ENCODE results near the gene ETF1.
A peak's percentile ranks its signal among the peaks of the same experiment; 100 is the strongest.
"Not testable (repeated sequence)": the region's sequence is repeated elsewhere in the genome, so short reads cannot be mapped to it uniquely, and the experiment has no call there.

ETF1 gene

GRCh38 chr5:138476918-138477317 is 66.1 kb downstream of the ETF1 start:
- no peak for DNase-seq

DNA sequence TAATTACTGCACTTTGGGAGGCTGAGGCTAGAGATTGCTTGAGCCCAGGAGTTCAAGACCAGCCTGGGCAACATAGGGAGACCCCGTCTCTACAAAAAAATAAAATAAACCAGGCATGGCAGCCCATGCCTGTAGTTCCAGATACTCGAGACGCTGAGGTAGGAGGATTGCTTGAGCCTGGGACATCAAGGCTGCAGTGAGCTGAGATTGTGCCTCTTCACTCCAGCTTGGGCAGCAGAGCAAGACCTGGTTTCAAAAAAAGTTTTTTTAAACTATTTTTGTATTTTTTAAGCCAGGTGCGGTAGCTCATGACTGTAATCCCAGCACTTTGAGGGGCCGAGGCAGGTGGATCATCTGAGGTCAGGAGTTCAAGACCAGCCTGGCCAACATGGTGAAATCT is 69.9 kb downstream of the ETF1 start:
- DNase-seq: not testable (repeated sequence)

GRCh38 chr5:138472353-138472752 is 70.7 kb downstream of the ETF1 start:
- DNase-seq: no peak

- no peak for DNase-seq
Measured at GRCh38 chr5:138471052-138471361, 72.0 kb downstream of the ETF1 start.

DNA sequence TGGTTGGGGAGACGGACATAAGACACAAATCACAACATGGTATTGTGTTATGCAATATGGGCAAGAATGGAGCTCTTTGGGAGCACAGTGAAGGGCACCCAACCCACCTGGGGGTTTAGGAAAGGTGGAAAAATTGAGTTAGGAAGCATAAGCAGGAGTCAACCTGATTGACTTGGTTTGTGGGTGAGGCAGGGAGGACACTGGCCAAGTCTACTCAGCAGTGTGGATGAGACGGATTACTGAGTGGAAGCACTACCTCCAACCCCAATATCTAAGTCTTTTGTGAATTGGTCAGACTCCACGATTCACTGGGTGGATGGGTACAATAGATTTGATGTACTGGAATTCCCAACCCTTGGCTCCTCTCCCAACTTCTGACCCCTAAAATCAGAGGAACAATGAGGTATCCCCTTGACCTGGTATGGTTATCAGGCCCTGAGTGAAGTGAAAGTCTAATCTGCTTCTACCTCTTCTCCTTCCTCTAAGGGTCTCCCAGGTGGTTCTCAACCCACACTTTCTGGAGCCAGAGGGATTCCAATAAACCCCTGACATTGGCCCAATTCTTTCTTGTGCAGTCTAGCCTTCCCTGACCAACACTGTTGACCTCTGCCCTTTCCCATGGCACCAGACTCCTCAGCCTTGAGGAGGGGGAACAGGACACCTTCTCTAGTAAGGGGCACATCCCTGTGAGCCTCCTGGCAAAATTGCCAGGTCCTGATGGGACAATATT is 72.5 kb downstream of the ETF1 start:
- no peak for DNase-seq

DNA sequence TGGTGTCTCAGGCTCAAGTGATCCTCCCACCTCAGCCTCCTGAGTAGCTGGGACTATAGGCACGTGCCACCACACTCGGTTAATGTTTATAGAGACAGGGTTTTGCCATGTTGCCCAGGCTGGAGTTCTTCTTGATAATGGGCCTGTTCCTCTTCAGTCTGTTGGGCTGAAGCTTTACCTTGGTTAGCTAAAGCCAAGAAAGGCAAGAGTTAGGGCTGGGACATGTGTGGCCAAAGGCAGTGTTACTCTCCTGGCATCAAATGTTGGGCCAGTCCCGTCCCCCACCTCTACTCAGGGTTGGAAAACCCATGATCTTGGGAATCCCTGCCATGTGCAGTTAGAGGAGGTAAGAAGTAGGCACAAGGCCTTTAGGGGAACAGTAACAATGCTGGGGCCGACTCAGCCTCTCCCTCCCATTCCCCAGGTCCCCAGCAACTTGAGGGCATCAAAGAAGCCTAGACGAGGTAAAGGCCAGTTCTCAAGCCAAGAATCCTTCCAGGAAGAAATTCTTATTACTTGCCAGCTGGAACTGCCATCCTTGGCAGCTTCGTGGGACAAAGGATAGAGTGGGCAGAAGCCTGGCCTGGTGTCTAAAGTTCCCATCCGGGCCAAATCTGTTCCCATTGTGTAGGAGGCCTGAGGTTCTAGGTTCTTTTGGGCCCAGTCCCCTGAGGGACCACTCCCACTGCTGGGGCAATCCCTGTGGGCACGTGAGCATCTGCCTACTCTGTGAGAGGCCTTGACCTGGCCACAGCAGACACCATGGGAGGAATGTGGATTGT is 73.3 kb downstream of the ETF1 start:
- DNase-seq: peak; percentile 39 to 47

GRCh38 chr5:138468966-138469539 is 74.0 kb downstream of the ETF1 start:
- DNase-seq: no peak

DNA sequence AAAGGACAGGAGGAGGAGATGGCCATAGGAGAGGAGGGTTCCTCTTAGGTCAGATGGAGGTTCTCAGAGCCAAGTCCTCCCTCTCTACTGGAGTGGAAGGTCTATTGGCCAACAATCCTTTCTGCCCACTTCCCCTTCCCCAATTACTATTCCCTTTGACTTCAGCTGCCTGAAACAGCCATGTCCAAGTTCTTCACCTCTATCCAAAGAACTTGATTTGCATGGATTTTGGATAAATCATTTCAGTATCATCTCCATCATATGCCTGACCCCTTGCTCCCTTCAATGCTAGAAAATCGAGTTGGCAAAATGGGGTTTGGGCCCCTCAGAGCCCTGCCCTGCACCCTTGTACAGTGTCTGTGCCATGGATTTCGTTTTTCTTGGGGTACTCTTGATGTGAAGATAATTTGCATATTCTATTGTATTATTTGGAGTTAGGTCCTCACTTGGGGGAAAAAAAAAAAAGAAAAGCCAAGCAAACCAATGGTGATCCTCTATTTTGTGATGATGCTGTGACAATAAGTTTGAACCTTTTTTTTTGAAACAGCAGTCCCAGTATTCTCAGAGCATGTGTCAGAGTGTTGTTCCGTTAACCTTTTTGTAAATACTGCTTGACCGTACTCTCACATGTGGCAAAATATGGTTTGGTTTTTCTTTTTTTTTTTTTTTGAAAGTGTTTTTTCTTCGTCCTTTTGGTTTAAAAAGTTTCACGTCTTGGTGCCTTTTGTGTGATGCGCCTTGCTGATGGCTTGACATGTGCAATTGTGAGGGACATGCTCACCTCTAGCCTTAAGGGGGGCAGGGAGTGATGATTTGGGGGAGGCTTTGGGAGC is 74.7 kb downstream of the ETF1 start:
- no peak for DNase-seq

DNA sequence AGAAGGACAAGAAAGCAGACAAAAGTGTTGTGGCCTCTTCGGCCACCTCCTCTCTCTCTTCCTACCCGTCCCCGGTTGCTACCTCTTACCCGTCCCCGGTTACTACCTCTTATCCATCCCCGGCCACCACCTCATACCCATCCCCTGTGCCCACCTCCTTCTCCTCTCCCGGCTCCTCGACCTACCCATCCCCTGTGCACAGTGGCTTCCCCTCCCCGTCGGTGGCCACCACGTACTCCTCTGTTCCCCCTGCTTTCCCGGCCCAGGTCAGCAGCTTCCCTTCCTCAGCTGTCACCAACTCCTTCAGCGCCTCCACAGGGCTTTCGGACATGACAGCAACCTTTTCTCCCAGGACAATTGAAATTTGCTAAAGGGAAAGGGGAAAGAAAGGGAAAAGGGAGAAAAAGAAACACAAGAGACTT is 75.3 kb downstream of the ETF1 start:
- DNase-seq: no peak

DNA sequence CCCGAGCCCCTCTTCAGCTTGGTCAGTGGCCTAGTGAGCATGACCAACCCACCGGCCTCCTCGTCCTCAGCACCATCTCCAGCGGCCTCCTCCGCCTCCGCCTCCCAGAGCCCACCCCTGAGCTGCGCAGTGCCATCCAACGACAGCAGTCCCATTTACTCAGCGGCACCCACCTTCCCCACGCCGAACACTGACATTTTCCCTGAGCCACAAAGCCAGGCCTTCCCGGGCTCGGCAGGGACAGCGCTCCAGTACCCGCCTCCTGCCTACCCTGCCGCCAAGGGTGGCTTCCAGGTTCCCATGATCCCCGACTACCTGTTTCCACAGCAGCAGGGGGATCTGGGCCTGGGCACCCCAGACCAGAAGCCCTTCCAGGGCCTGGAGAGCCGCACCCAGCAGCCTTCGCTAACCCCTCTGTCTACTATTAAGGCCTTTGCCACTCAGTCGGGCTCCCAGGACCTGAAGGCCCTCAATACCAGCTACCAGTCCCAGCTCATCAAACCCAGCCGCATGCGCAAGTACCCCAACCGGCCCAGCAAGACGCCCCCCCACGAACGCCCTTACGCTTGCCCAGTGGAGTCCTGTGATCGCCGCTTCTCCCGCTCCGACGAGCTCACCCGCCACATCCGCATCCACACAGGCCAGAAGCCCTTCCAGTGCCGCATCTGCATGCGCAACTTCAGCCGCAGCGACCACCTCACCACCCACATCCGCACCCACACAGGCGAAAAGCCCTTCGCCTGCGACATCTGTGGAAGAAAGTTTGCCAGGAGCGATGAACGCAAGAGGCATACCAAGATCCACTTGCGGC is 75.9 kb downstream of the ETF1 start:
- peak; percentile 33 to 36 for DNase-seq

DNA sequence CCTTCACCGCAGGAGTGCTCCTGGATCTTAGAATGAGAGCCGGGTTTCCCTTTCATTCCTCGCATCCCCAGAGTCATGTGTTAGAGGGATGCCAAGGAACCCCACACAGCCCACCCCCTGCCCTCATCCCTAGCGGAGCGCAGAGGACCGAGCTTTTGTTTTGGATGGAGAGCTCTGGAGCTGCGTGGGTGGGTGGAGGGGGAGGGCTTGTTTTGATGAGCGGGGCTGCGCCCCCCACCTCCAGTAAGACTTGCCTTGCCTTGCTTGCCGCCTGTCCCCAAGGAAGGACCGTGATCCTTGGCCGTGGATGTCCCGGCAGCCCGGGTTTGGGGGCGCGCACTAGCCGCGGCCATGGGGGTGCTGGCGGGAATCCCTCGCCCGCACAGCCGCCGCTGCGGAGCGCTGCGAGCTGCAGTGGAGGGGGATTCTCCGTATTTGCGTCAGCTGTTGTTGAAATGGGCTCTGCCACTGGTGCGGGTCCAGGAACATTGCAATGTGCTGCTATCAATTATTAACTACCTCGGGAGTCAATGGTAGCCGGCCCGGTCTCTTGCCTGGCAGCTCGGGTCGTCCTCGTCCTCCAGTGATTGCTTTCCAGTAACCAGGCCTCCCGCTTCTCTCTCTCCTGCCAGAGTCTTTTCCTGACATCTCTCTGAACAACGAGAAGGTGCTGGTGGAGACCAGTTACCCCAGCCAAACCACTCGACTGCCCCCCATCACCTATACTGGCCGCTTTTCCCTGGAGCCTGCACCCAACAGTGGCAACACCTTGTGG is 76.7 kb downstream of the ETF1 start:
- peak; percentile 47 to 54 for DNase-seq

DNA sequence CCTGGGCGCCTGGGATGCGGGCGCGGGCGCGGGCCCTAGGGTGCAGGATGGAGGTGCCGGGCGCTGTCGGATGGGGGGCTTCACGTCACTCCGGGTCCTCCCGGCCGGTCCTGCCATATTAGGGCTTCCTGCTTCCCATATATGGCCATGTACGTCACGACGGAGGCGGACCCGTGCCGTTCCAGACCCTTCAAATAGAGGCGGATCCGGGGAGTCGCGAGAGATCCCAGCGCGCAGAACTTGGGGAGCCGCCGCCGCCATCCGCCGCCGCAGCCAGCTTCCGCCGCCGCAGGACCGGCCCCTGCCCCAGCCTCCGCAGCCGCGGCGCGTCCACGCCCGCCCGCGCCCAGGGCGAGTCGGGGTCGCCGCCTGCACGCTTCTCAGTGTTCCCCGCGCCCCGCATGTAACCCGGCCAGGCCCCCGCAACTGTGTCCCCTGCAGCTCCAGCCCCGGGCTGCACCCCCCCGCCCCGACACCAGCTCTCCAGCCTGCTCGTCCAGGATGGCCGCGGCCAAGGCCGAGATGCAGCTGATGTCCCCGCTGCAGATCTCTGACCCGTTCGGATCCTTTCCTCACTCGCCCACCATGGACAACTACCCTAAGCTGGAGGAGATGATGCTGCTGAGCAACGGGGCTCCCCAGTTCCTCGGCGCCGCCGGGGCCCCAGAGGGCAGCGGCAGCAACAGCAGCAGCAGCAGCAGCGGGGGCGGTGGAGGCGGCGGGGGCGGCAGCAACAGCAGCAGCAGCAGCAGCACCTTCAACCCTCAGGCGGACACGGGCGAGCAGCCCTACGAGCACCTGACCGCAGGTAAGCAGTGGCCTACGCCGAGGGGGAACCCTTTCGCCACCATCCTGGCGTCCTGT is 77.5 kb downstream of the ETF1 start, which contains the start of gene EGR1:
EGR1 (plus strand) TSS at position 219 of the 864 bp plus-strand sequence; CDS start at position 502, 283 bp downstream.
- peak; percentile 97 for DNase-seq

DNA sequence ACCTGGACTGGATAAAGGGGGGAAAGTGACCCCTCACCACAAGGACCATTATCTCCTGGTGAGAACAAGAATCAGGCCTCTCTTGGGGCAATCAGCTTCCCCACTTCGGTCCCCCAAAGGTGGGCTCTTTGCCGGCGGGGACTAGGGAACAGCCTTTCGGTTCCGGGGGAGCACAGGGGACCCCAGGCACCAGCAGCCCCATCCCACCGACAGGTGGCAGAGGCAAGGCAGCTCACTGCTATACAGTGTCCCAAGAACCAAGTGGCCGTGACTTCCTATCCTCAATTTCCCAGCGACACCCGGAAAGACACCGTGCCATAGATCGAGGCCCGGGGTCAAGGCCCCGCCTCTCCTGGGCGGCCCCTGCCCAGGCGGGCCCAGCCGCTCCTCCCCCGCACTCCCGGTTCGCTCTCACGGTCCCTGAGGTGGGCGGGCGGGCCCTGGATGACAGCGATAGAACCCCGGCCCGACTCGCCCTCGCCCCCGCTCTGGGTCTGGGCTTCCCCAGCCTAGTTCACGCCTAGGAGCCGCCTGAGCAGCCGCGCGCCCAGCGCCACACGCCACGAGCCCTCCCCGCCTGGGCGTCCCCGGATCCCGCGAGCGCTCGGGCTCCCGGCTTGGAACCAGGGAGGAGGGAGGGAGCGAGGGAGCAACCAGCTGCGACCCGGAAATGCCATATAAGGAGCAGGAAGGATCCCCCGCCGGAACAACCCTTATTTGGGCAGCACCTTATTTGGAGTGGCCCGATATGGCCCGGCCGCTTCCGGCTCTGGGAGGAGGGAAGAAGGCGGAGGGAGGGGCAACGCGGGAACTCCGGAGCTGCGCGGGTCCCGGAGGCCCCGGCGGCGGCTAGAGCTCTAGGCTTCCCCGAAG is 78.4 kb downstream of the ETF1 start:
- DNase-seq: peak; percentile 96 to 98

DNA sequence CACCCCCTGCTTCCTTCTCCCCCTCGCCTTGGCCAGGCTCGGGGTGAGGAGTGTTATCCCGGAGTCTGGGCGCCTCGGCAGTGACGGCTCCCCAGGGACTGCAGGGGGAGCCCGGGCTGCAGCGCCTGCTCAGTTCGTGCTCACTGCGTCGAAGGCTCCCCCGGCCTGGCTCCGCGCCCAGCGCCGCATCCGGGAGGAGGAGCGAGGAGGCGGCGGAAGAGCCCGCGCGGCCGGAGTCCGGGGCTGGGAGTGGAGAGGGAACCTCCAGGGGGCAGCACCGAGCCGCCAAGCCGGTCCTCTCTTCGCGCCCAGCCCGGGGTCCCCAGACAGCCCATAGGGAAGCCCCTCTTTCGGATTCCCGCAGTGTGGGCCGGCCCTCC is 79.0 kb downstream of the ETF1 start:
- DNase-seq: peak; percentile 89 to 92

GRCh38 chr5:138463419-138464007 is 79.5 kb downstream of the ETF1 start:
- DNase-seq: peak in 1 of 2 donors; percentile 8

GRCh38 chr5:138461343-138462125 is 81.5 kb downstream of the ETF1 start:
- no peak for DNase-seq

GRCh38 chr5:138460032-138460693 is 82.9 kb downstream of the ETF1 start:
- no peak for DNase-seq
